HepG2 (cell line): ENCODE results near the gene ZMYND8. TPM values are rescaled to one million over a fixed set of nuclear protein-coding genes. Genes with fewer than 3 reads are reported as not detected.

ENCODE experiments used
- AKAP8 ChIP-seq: sonication (generic); formaldehyde crosslinking; IDR thresholded peaks from 2 replicates; pipeline ENCODE4 v1.5.1; 2020; ENCODE audit warnings: mild to moderate bottlenecking, missing genetic modification reagents
- ASH2L ChIP-seq: fragments of 300-600, 200-600 bp; sonication (generic); IDR thresholded peaks from 2 replicates; pipeline ENCODE4 v1.7.0; 2017; ENCODE audit warnings: low read depth, mild to moderate bottlenecking, moderate library complexity, mixed read lengths, low read length; ENCODE audit not compliant: insufficient read length
- CBX5 ChIP-seq: sonication (generic); formaldehyde crosslinking; IDR thresholded peaks from 2 replicates; pipeline ENCODE4 v1.4.0; 2020; ENCODE audit warnings: missing genetic modification reagents, borderline replicate concordance
- ETV5 ChIP-seq: IDR thresholded peaks from 2 replicates; pipeline ENCODE4 v1.6.1; 2018; ENCODE audit warnings: missing biosample characterization, missing genetic modification reagents, inconsistent platforms, borderline replicate concordance
- GZF1 ChIP-seq: sonication (generic); formaldehyde crosslinking; IDR thresholded peaks from 2 replicates; pipeline ENCODE4 v1.5.1; 2020; ENCODE audit warnings: mild to moderate bottlenecking, missing genetic modification reagents
- IKZF1 ChIP-seq: fragments of 450-650 bp; IDR thresholded peaks from 2 replicates; pipeline ENCODE4 v1.7.1; 2016
- KDM1A ChIP-seq: IDR thresholded peaks from 2 replicates; pipeline ENCODE4 v1.6.1; 2016; ENCODE audit warnings: missing compliant biosample characterization
- MEIS2 ChIP-seq: sonication (generic); formaldehyde crosslinking; IDR thresholded peaks from 2 replicates; pipeline ENCODE4 v1.9.0; 2021; ENCODE audit warnings: mild to moderate bottlenecking, missing genetic modification reagents
- MTA1 ChIP-seq: sonication (generic); formaldehyde crosslinking; IDR thresholded peaks from 2 replicates; pipeline ENCODE4 v1.4.0; 2020; ENCODE audit warnings: missing genetic modification reagents, mild to moderate bottlenecking, borderline replicate concordance
- MTA3 ChIP-seq: sonication (generic); formaldehyde crosslinking; IDR thresholded peaks from 2 replicates; pipeline ENCODE4 v1.4.0; 2020; ENCODE audit warnings: missing genetic modification reagents
- NFE2L1 ChIP-seq: sonication (generic); formaldehyde crosslinking; IDR thresholded peaks from 2 replicates; pipeline ENCODE4 v1.4.0; 2020; ENCODE audit warnings: missing genetic modification reagents, mild to moderate bottlenecking, borderline replicate concordance
- NR2F6 ChIP-seq, 2 experiments: IDR thresholded peaks; 2 replicates each; pipeline ENCODE4 v1.6.1; 2016; ENCODE audit warnings: antibody characterized with exemption in 1 of 2, mild to moderate bottlenecking in 1 of 2
- NR3C1 ChIP-seq: sonication (generic); formaldehyde crosslinking; IDR thresholded peaks from 2 replicates; pipeline ENCODE4 v1.4.0; 2020; ENCODE audit warnings: missing genetic modification reagents
- SMYD3 ChIP-seq: sonication (generic); formaldehyde crosslinking; IDR thresholded peaks from 2 replicates; pipeline ENCODE4 v1.8.1; 2023; ENCODE audit warnings: mild to moderate bottlenecking, missing genetic modification reagents
- SOX6 ChIP-seq, 2 experiments: fragments of 450-650 bp in 1 of 2; sonication (generic) in 1 of 2; formaldehyde crosslinking in 1 of 2; IDR thresholded peaks; 2 replicates each; pipeline versions ENCODE4 v1.4.0 to v1.6.1; 2017 to 2020; ENCODE audit warnings: antibody characterized with exemption in 1 of 2, mild to moderate bottlenecking in 1 of 2, missing genetic modification reagents in 1 of 2
- ZNF354B ChIP-seq: sonication (generic); formaldehyde crosslinking; IDR thresholded peaks from 2 replicates; pipeline ENCODE4 v1.8.0; 2022; ENCODE audit warnings: mild to moderate bottlenecking, missing genetic modification reagents
- ZNF382 ChIP-seq: sonication (generic); formaldehyde crosslinking; IDR thresholded peaks from 2 replicates; pipeline ENCODE4 v1.5.0; 2020; ENCODE audit warnings: missing genetic modification reagents, mild to moderate bottlenecking, borderline replicate concordance
- ZNF460 ChIP-seq: sonication (generic); formaldehyde crosslinking; IDR thresholded peaks from 2 replicates; pipeline ENCODE4 v1.5.1; 2020; ENCODE audit warnings: missing genetic modification reagents, mild to moderate bottlenecking, borderline replicate concordance
- ZNF616 ChIP-seq: sonication (generic); formaldehyde crosslinking; IDR thresholded peaks from 2 replicates; pipeline ENCODE4 v1.5.0; 2020; ENCODE audit warnings: low read depth, mild to moderate bottlenecking, missing genetic modification reagents
- ZNF709 ChIP-seq: sonication (generic); formaldehyde crosslinking; IDR thresholded peaks from 2 replicates; pipeline ENCODE4 v1.5.0; 2020; ENCODE audit warnings: mild to moderate bottlenecking, missing genetic modification reagents
- ZSCAN22 ChIP-seq: sonication (generic); formaldehyde crosslinking; IDR thresholded peaks from 2 replicates; pipeline ENCODE4 v1.4.0; 2020; ENCODE audit warnings: mild to moderate bottlenecking, missing genetic modification reagents
- polyA plus RNA-seq, 8 experiments: library from polyadenylated mRNA; depleted of rRNA in 3 of 8; stranded (reverse) in 7 of 8; unstranded in 1 of 8; fragments of >200 nt; fragmentation: Illumina TruSeq in 4 of 8; extraction: Trizol in 4 of 8; gene quantifications; 2 replicates each; pipeline versions ENCODE4 v1.2.1 to v1.2.3, GENCODE V29; 2011 to 2016; ENCODE audit warnings: low read depth in 4 of 8, missing spikeins in 1 of 8, mixed read lengths in 1 of 8; ENCODE audit not compliant: insufficient read depth in 1 of 8
- total RNA-seq, 5 experiments: library from RNA; depleted of rRNA; stranded (reverse); fragments of >200 nt; fragmentation: Illumina TruSeq; extraction: Trizol; gene quantifications; 2 replicates each; pipeline ENCODE4 v1.2.3, GENCODE V29; 2016; ENCODE audit warnings: low read depth in 1 of 5
- TF ChIP-seq, protein P1 (sequence below): sonication (generic); formaldehyde crosslinking; IDR thresholded peaks from 2 replicates; pipeline ENCODE4 v1.5.0; 2020; ENCODE audit warnings: mild to moderate bottlenecking, missing genetic modification reagents
- TF ChIP-seq, protein P2 (sequence below): sonication (generic); formaldehyde crosslinking; IDR thresholded peaks from 2 replicates; pipeline ENCODE4 v1.4.0; 2020; ENCODE audit warnings: missing genetic modification reagents; ENCODE audit errors: not compliant biosample characterization

The ZMYND8 gene
- total and polyA plus RNA-seq, 2 of the 13 experiments (the other 11 are each of a cell fraction or from before 2014, with no cell fraction given): 53.9 to 84.7 TPM

DNA sequence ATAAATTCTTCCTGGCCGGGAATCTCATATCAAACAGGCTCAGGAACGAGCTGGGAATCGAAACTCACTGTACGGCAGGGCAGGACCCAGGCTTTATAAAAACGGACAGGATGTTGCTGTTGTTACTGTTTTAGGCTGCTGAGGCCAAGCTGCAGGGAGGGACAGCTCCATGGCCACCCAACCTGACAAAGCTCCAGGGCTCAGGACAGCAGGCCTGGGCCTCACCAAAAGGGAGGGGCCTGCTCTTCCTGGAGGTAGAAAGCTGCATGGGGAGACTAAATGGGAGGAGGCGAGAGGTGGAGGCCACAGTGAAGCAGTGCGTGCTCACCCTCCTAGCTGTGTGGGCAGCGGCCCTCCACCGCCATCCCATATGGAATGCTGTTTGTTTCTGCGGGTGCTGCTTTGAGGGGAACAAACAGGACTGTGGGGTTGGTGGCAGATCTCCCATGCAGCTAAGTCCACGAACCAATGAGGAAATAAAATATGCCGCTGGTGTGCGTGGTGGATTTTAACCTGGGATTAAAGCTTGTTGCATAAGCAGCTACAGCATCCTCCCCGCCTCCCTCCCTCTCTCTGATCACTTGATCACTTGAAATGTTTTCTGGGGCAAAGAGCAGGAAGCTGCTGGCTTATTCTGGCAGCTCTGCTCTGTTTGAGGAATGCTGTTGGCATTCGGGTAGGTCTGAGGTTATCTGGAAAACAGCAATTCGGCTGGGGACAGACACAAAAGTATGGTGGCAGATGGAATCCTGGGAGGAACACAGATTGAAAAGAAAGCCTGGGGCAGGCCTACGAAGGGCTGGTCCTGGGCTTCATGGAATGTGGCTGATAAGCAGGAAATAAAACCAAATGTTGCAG, 2.4 kb upstream of the ZMYND8 start (continued):
- TF ChIP-seq ZNF382 (CRISPR knock-in tag) (no peak), NR3C1 (CRISPR knock-in tag) (no peak), ZNF354B (CRISPR knock-in tag) (peak; percentile 95), GZF1 (peak; percentile 86; the same call in 1 of the 2 replicates), MTA3 (CRISPR knock-in tag) (no peak), NR2F6 (IDR thresholded peaks at IDR 0.05) (peak; percentile 96), NR2F6 (CRISPR knock-in tag; IDR thresholded peaks at IDR 0.05) (peak; percentile 95), ZNF616 (CRISPR knock-in tag) (peak; percentile 92; the same call in 1 of the 2 replicates), NFE2L1 (CRISPR knock-in tag) (0 out of 2 replicates have a peak, but pooled peaks have one; percentile 60), ZNF709 (CRISPR knock-in tag) (peak; percentile 96), ASH2L (peak; percentile 95), MTA1 (CRISPR knock-in tag) (peak; percentile 95; the same call in 1 of the 2 replicates), ETV5 (CRISPR knock-in tag) (peak; percentile 96), MEIS2 (CRISPR knock-in tag) (peak; percentile 95), SMYD3 (CRISPR knock-in tag) (peak; percentile 75; the same call in 1 of the 2 replicates), SOX6 (IDR thresholded peaks at IDR 0.05) (no peak), SOX6 (CRISPR knock-in tag; IDR thresholded peaks at IDR 0.05) (peak; percentile 93), ZSCAN22 (CRISPR knock-in tag) (peak; percentile 86), KDM1A (CRISPR knock-in tag) (no peak; the same call in 1 of the 2 replicates), ZNF460 (CRISPR knock-in tag) (peak; percentile 25; the same call in 1 of the 2 replicates), AKAP8 (peak; percentile 75), CBX5 (CRISPR knock-in tag) (no peak; the same call in none of the 2 replicates), IKZF1 (no peak)
- TF ChIP-seq, protein P1, sequence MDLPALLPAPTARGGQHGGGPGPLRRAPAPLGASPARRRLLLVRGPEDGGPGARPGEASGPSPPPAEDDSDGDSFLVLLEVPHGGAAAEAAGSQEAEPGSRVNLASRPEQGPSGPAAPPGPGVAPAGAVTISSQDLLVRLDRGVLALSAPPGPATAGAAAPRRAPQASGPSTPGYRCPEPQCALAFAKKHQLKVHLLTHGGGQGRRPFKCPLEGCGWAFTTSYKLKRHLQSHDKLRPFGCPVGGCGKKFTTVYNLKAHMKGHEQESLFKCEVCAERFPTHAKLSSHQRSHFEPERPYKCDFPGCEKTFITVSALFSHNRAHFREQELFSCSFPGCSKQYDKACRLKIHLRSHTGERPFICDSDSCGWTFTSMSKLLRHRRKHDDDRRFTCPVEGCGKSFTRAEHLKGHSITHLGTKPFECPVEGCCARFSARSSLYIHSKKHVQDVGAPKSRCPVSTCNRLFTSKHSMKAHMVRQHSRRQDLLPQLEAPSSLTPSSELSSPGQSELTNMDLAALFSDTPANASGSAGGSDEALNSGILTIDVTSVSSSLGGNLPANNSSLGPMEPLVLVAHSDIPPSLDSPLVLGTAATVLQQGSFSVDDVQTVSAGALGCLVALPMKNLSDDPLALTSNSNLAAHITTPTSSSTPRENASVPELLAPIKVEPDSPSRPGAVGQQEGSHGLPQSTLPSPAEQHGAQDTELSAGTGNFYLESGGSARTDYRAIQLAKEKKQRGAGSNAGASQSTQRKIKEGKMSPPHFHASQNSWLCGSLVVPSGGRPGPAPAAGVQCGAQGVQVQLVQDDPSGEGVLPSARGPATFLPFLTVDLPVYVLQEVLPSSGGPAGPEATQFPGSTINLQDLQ (CRISPR knock-in tag): no peak
- TF ChIP-seq, protein P2, sequence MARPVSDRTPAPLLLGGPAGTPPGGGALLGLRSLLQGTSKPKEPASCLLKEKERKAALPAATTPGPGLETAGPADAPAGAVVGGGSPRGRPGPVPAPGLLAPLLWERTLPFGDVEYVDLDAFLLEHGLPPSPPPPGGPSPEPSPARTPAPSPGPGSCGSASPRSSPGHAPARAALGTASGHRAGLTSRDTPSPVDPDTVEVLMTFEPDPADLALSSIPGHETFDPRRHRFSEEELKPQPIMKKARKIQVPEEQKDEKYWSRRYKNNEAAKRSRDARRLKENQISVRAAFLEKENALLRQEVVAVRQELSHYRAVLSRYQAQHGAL: peak; percentile 75
